ENCODE measurements around the gene CLMN. TPM values are rescaled to one million over a fixed set of nuclear protein-coding genes. Genes with fewer than 3 reads are reported as not detected.

Gene CLMN
- total and polyA plus RNA-seq, 2 donors (not counting 1 experiment from before 2014, with no cell fraction given): 9.6 to 51.5 TPM

- intact Hi-C loops (cut with micrococcal nuclease): loop anchor here (5.0 kb wide), 1 partner anchor 511 kb away; no protein-coding TSS in a partner anchor
- no peak overlapping the region for H3K4me2 ChIP-seq (replicated peaks; ENCODE audit: low read depth, low read length, poor library complexity, severe bottlenecking)
- ChIA-PET CTCF (no interaction called here), POLR2A (no interaction called here)
- H3K9me3 Mint-ChIP-seq (ENCODE audit: insufficient read depth): no peaks in the 10 kb centered on the region
- no peak for DNase-seq
- H3K27me3 ChIP-seq (replicated peaks in 1 of 4; ENCODE audit: control extremely low read depth in 1 of 4, control insufficient read depth in 3 of 4, insufficient read depth in 4 of 4, low read length in 3 of 4): no peaks in the 10 kb centered on the region
- no peak overlapping the region for H3K4me3 ChIP-seq (ENCODE audit: control extremely low read depth in 1 of 5, extremely low read depth in 1 of 5, insufficient read depth in 1 of 5, low read depth in 2 of 5, low read length in 4 of 5)
- no peaks in the 10 kb centered on the region for H3K4me1 ChIP-seq (ENCODE audit: control insufficient read depth in 2 of 2, insufficient read depth in 2 of 2, low read length in 2 of 2)
- peaks cover 0 to 5% (median 0%) of the 10 kb centered on the region in 3 donors for H3K9me3 ChIP-seq (ENCODE audit: control extremely low read depth in 1 of 3, control insufficient read depth in 2 of 3, insufficient read depth in 1 of 3, low read length in 2 of 3)
- no peaks in the 10 kb centered on the region for H3K27me3 Mint-ChIP-seq
- H2AFZ ChIP-seq (ENCODE audit: insufficient read depth, low read depth, low read length, poor library complexity, severe bottlenecking): no peak overlapping the region
- H4K20me1 ChIP-seq (ENCODE audit: control insufficient read depth, insufficient read depth, low read length, poor library complexity, severe bottlenecking): no peaks in the 10 kb centered on the region
- no peak overlapping the region for H3K9ac ChIP-seq (ENCODE audit: low read length)
- H3K4me1 Mint-ChIP-seq: peaks cover 2% of the 10 kb centered on the region
- H3K27ac Mint-ChIP-seq: no peak overlapping the region
- H3K36me3 ChIP-seq (replicated peaks in 1 of 2; ENCODE audit: control extremely low read depth in 1 of 2, control insufficient read depth in 1 of 2, extremely low read depth in 1 of 2, insufficient read depth in 2 of 2, low read length in 1 of 2): peaks cover 0 to 4% of the 10 kb centered on the region in 2 experiments
- no peak overlapping the region for H3K4me3 Mint-ChIP-seq
- no peak overlapping the region for H3K27ac ChIP-seq (ENCODE audit: low read length in 2 of 2)
- no peaks in the 10 kb centered on the region for H3K79me2 ChIP-seq (ENCODE audit: control insufficient read depth, insufficient read depth, low read length)
- ATAC-seq (ENCODE audit: low read depth): no peak
- TF ChIP-seq EZH2 (IDR thresholded peaks at IDR 0.05; ENCODE audit: borderline replicate concordance, insufficient read depth, low read depth, low read length, poor library complexity, severe bottlenecking) (no peak), CTCF (IDR thresholded peaks at IDR 0.05) (no peak)
- 88% methylated on average over 6 of the region's 9 CpGs for WGBS (ENCODE audit: insufficient coverage)
Observed at GRCh38 chr14:95198320-95198719, 121.4 kb downstream of the CLMN start.

DNA sequence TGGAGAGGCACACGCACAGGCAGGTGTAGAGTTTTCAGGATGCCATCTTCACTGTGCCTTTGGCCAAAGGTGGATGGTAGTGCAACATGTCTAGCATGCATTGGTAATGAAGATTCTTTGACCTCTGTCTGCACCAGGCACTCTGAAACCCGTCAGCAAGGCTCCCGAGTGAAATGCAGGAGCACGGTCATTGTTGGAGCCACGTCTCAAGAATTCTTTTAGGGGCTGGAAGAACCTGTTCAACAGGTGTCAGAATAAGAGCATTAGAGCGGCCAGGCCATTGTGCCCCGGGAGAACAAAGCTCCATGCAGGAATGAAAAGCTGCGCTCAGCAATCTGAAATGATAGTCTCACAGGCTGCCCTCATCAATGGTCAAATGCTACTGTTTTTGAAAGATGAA is 122.2 kb downstream of the CLMN start:
- Mint-ChIP-seq H3K4me3 (no peak overlapping the region), H3K4me1 (peaks cover 2% of the 10 kb centered on the region), H3K27me3 (no peaks in the 10 kb centered on the region), H3K27ac (no peak overlapping the region), H3K9me3 (ENCODE audit: insufficient read depth) (no peaks in the 10 kb centered on the region)
- Histone ChIP-seq H3K4me2 (replicated peaks; ENCODE audit: low read depth, low read length, poor library complexity, severe bottlenecking) (no peak overlapping the region), H3K27me3 (replicated peaks in 1 of 4; ENCODE audit: control extremely low read depth in 1 of 4, control insufficient read depth in 3 of 4, insufficient read depth in 4 of 4, low read length in 3 of 4) (no peaks in the 10 kb centered on the region), H3K36me3 (replicated peaks in 1 of 2; ENCODE audit: control extremely low read depth in 1 of 2, control insufficient read depth in 1 of 2, extremely low read depth in 1 of 2, insufficient read depth in 2 of 2, low read length in 1 of 2) (no peaks in the 10 kb centered on the region), H3K79me2 (ENCODE audit: control insufficient read depth, insufficient read depth, low read length) (no peaks in the 10 kb centered on the region), H3K27ac (ENCODE audit: low read length in 2 of 2) (no peak overlapping the region), H3K4me1 (ENCODE audit: control insufficient read depth in 2 of 2, insufficient read depth in 2 of 2, low read length in 2 of 2) (no peaks in the 10 kb centered on the region), H2AFZ (ENCODE audit: insufficient read depth, low read depth, low read length, poor library complexity, severe bottlenecking) (no peak overlapping the region), H3K9me3 (ENCODE audit: control extremely low read depth in 1 of 3, control insufficient read depth in 2 of 3, insufficient read depth in 1 of 3, low read length in 2 of 3) (peaks cover 0 to 2% (median 0%) of the 10 kb centered on the region in 3 donors), H3K4me3 (ENCODE audit: control extremely low read depth in 1 of 5, extremely low read depth in 1 of 5, insufficient read depth in 1 of 5, low read depth in 2 of 5, low read length in 4 of 5) (no peak overlapping the region), H4K20me1 (ENCODE audit: control insufficient read depth, insufficient read depth, low read length, poor library complexity, severe bottlenecking) (no peaks in the 10 kb centered on the region), H3K9ac (ENCODE audit: low read length) (no peak overlapping the region)
- ChIA-PET CTCF (interaction anchor here (0.7 to 2.5 kb wide), 3 partner anchors 36 to 255 kb away, joined by 3 to 8 read pairs (median 3); no protein-coding TSS in a partner anchor), POLR2A (no interaction called here)
- intact Hi-C loops (cut with micrococcal nuclease): loop anchor here (5.0 kb wide), 1 partner anchor 510 kb away; no protein-coding TSS in a partner anchor
- TF ChIP-seq EZH2 (IDR thresholded peaks at IDR 0.05; ENCODE audit: borderline replicate concordance, insufficient read depth, low read depth, low read length, poor library complexity, severe bottlenecking) (no peak), CTCF (IDR thresholded peaks at IDR 0.05) (no peak)
- WGBS (ENCODE audit: insufficient coverage): 91% methylated on average over 6 of the region's 8 CpGs
- ATAC-seq (ENCODE audit: low read depth): no peak
- DNase-seq: no peak
